K562 (cell line): ENCODE results near the gene EEF2K. TPM values are rescaled to one million over a fixed set of nuclear protein-coding genes. Genes with fewer than 3 reads are reported as not detected.
A peak's percentile ranks its signal among the peaks of the same experiment; 100 is the strongest.

Experiments used
- ELF4 ChIP-seq: fragments of 450-650 bp; formaldehyde crosslinking; IDR thresholded peaks from 2 replicates; pipeline ENCODE4 v1.4.0; 2022; ENCODE audit warnings: missing genetic modification characterization
- HDAC1 ChIP-seq, 2 experiments: fragments of 450-650 bp; IDR thresholded peaks; 2 replicates each; pipeline ENCODE4 v1.6.1; 2016 to 2017; ENCODE audit warnings: inconsistent platforms in 1 of 2, mild to moderate bottlenecking in 1 of 2, moderate library complexity in 1 of 2
- HDAC2 ChIP-seq: fragments of 450-650 bp; IDR thresholded peaks from 2 replicates; pipeline ENCODE4 v1.6.1; 2016; ENCODE audit warnings: mild to moderate bottlenecking
- HDAC8 ChIP-seq: fragments of 450-650 bp; IDR thresholded peaks from 2 replicates; pipeline ENCODE4 v1.6.1; 2016; ENCODE audit warnings: mild to moderate bottlenecking, missing genetic modification characterization, moderate library complexity, missing compliant biosample characterization
- JUNB ChIP-seq: fragments of 450-650 bp; formaldehyde crosslinking; conservative IDR thresholded peaks from 2 replicates; pipeline ENCODE4 v1.4.0; 2020; ENCODE audit warnings: mild to moderate bottlenecking
- MAZ ChIP-seq, 2 experiments: fragments of 450-650 bp in 1 of 2; sonication (generic) in 1 of 2; formaldehyde crosslinking; IDR thresholded peaks in 1 of 2; conservative IDR thresholded peaks in 1 of 2; 2 replicates each; pipeline versions ENCODE4 v1.4.0 to v1.5.0; 2020; ENCODE audit warnings: mild to moderate bottlenecking in 1 of 2, missing genetic modification reagents in 1 of 2
- MTA1 ChIP-seq: fragments of 450-650 bp; IDR thresholded peaks from 2 replicates; pipeline ENCODE4 v1.6.1; 2017; ENCODE audit warnings: borderline replicate concordance
- MTA2 ChIP-seq: fragments of 450-650 bp; IDR thresholded peaks from 2 replicates; pipeline ENCODE4 v1.6.1; 2016; ENCODE audit warnings: low read depth
- NRF1 ChIP-seq, 2 experiments: fragments of 450-650 bp; IDR thresholded peaks in 1 of 2; conservative IDR thresholded peaks in 1 of 2; 2 replicates each; pipeline ENCODE4 v1.6.1; 2014; ENCODE audit warnings: mild to moderate bottlenecking in 2 of 2
- PHB ChIP-seq: fragments of 250-450 bp; sonication (Bioruptor Pico); IDR thresholded peaks from 2 replicates; pipeline ENCODE4 v1.5.0; 2021
- RCOR1 ChIP-seq, 2 experiments: IDR thresholded peaks; 2 replicates each; pipeline ENCODE4 v1.6.1; 2012; ENCODE audit warnings: low read depth in 2 of 2, low read length in 2 of 2, borderline replicate concordance in 1 of 2, improper control_type of control experiment in 1 of 2
- SAFB ChIP-seq: fragments of 200-400 bp; formaldehyde crosslinking; IDR thresholded peaks from 2 replicates; pipeline ENCODE4 v1.6.1; 2017; ENCODE audit warnings: low read depth, low read length, borderline replicate concordance
- SIX5 ChIP-seq, 2 experiments: IDR thresholded peaks; 2 replicates each; pipeline ENCODE4 v1.6.1; 2011; ENCODE audit warnings: low read length in 2 of 2, borderline replicate concordance in 1 of 2, low read depth in 1 of 2, mild to moderate bottlenecking in 1 of 2, moderate library complexity in 1 of 2; ENCODE audit not compliant: insufficient read depth in 1 of 2
- SRSF1 ChIP-seq: fragments of 200-400 bp; formaldehyde crosslinking; IDR thresholded peaks from 2 replicates; pipeline ENCODE4 v1.6.1; 2017; ENCODE audit warnings: mild to moderate bottlenecking, low read depth, low read length, moderate library complexity
- TBL1XR1 ChIP-seq, 2 experiments: IDR thresholded peaks; 2 replicates each; pipeline ENCODE4 v1.6.1; 2012; ENCODE audit warnings: improper control_type of control experiment in 2 of 2, low read length in 2 of 2, mild to moderate bottlenecking in 1 of 2
- ZNF3 ChIP-seq: fragments of 250-450 bp; sonication (Bioruptor Pico); IDR thresholded peaks from 2 replicates; pipeline ENCODE4 v1.5.0; 2021; ENCODE audit warnings: mild to moderate bottlenecking, moderate library complexity
- ZNF584 ChIP-seq: fragments of 200-800 bp; sonication (Bioruptor generic); IDR thresholded peaks from 2 replicates; pipeline ENCODE4 v1.6.1; 2016; ENCODE audit warnings: low read depth, mild to moderate bottlenecking, missing genetic modification characterization, missing compliant biosample characterization
- polyA plus RNA-seq, 8 experiments: library from polyadenylated mRNA; depleted of rRNA in 4 of 8; stranded (reverse) in 5 of 8; unstranded in 3 of 8; fragments of >200 nt; fragmentation: Nextera tagmentation in 2 of 8; fragmentation: Illumina TruSeq in 1 of 8; extraction: Ambion mirVana in 2 of 8; extraction: Trizol in 1 of 8; gene quantifications; 2 replicates each; pipeline versions ENCODE4 v1.2.1 to v1.2.3, GENCODE V29; 2011 to 2014; ENCODE audit warnings: inconsistent platforms in 1 of 8, missing spikeins in 1 of 8
- total RNA-seq, 7 experiments: library from RNA; depleted of rRNA in 6 of 7; stranded (reverse); fragments of >200 nt in 6 of 7; fragmentation: Illumina TruSeq in 2 of 7; extraction: Trizol in 2 of 7; gene quantifications; 2 replicates each; pipeline versions ENCODE4 v1.2.1 to v1.2.3, GENCODE V29; 2011 to 2021; ENCODE audit warnings: low replicate concordance in 1 of 7
- TF ChIP-seq, protein P1 (sequence below): fragments of 200-800 bp; sonication (Bioruptor generic); IDR thresholded peaks from 2 replicates; pipeline ENCODE4 v1.6.1; 2016; ENCODE audit warnings: missing genetic modification characterization, missing compliant biosample characterization
- TF ChIP-seq, protein P2 (sequence below): fragments of 200-800 bp; sonication (Bioruptor generic); IDR thresholded peaks from 2 replicates; pipeline ENCODE4 v1.6.1; 2017; ENCODE audit warnings: missing genetic modification characterization, missing compliant biosample characterization
- TF ChIP-seq, protein P3 (sequence below): sonication (generic); formaldehyde crosslinking; IDR thresholded peaks from 2 replicates; pipeline ENCODE4 v1.8.1; 2023; ENCODE audit warnings: mild to moderate bottlenecking, missing genetic modification reagents, moderate library complexity

EEF2K gene
- total and polyA plus RNA-seq, 9 of the 15 experiments (the other 6 are each of a cell fraction or from before 2014, with no cell fraction given): 3.0 to 35.2 (median 12.2) TPM

DNA sequence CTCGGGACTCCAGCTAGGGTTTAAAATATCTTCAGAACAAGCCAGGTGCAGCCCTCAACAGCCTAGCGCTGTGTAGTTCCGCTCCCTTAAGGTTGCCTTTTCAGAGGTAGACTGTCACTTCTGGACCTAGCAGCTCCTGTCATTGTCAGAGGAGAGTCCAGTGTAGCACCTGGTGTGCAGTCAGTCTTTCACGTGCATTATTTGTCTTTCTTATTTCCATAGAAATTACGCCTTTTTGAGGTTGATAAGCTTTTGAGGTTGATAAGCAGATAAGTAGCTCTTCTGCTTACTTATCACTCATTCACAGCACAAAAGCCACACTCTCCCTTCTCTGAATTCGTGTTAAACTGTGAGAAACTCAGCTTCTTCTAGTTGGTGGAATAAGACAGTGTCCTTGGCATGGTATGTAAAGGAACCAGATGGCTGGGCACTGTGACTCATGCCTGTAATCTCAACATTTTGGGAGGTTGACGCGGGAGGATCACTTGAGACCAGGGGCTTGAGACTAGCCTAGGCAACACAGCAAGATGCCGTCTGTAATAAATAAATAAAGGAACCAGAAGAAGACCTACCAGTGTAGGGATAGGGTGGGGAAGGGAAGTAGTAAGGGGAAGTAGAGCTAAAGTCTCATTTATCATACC, 10.2 kb downstream of the EEF2K start (continued):
- TF ChIP-seq, protein P1, sequence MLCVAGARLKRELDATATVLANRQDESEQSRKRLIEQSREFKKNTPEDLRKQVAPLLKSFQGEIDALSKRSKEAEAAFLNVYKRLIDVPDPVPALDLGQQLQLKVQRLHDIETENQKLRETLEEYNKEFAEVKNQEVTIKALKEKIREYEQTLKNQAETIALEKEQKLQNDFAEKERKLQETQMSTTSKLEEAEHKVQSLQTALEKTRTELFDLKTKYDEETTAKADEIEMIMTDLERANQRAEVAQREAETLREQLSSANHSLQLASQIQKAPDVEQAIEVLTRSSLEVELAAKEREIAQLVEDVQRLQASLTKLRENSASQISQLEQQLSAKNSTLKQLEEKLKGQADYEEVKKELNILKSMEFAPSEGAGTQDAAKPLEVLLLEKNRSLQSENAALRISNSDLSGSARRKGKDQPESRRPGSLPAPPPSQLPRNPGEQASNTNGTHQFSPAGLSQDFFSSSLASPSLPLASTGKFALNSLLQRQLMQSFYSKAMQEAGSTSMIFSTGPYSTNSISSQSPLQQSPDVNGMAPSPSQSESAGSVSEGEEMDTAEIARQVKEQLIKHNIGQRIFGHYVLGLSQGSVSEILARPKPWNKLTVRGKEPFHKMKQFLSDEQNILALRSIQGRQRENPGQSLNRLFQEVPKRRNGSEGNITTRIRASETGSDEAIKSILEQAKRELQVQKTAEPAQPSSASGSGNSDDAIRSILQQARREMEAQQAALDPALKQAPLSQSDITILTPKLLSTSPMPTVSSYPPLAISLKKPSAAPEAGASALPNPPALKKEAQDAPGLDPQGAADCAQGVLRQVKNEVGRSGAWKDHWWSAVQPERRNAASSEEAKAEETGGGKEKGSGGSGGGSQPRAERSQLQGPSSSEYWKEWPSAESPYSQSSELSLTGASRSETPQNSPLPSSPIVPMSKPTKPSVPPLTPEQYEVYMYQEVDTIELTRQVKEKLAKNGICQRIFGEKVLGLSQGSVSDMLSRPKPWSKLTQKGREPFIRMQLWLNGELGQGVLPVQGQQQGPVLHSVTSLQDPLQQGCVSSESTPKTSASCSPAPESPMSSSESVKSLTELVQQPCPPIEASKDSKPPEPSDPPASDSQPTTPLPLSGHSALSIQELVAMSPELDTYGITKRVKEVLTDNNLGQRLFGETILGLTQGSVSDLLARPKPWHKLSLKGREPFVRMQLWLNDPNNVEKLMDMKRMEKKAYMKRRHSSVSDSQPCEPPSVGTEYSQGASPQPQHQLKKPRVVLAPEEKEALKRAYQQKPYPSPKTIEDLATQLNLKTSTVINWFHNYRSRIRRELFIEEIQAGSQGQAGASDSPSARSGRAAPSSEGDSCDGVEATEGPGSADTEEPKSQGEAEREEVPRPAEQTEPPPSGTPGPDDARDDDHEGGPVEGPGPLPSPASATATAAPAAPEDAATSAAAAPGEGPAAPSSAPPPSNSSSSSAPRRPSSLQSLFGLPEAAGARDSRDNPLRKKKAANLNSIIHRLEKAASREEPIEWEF (CRISPR knock-in tag): no peak
- peak in 1 of 2 experiments; percentile 77; a peak in 3 of 4 replicates for TF ChIP-seq RCOR1 (IDR thresholded peaks at IDR 0.05; ENCODE audit: borderline replicate concordance in 1 of 2, low read depth in 2 of 2, low read length in 2 of 2)
- TF ChIP-seq SIX5 (IDR thresholded peaks at IDR 0.05; ENCODE audit: borderline replicate concordance in 1 of 2, insufficient read depth in 1 of 2, low read depth in 1 of 2, low read length in 2 of 2): no peak
- TF ChIP-seq PHB (CRISPR knock-in tag): no peak
- TF ChIP-seq HDAC8 (tag): no peak
- TF ChIP-seq SRSF1: no peak
- TF ChIP-seq ZNF3: no peak
- TF ChIP-seq TBL1XR1 (IDR thresholded peaks at IDR 0.05; ENCODE audit: low read length in 2 of 2): peak in 1 of 2 experiments; percentile 51; a peak in 1 of 4 replicates
- TF ChIP-seq MTA2: peak; percentile 82
- TF ChIP-seq MTA1: peak; percentile 48; the same call in 1 of the 2 replicates
- TF ChIP-seq HDAC2: peak; percentile 39; the same call in 1 of the 2 replicates
- 0 out of 2 replicates have a peak, but pooled peaks have one; percentile 24 for TF ChIP-seq ELF4 (CRISPR knock-in tag)
- TF ChIP-seq MAZ (CRISPR knock-in tag; conservative IDR thresholded peaks at IDR 0.05 in 1 of 2, IDR thresholded peaks at IDR 0.05 in 1 of 2): 0 out of 4 replicates have a peak, but pooled peaks of 1 of the 2 experiments have one; percentile 33
- TF ChIP-seq ZNF584 (CRISPR knock-in tag): no peak
- TF ChIP-seq SAFB: no peak
- TF ChIP-seq, protein P2, sequence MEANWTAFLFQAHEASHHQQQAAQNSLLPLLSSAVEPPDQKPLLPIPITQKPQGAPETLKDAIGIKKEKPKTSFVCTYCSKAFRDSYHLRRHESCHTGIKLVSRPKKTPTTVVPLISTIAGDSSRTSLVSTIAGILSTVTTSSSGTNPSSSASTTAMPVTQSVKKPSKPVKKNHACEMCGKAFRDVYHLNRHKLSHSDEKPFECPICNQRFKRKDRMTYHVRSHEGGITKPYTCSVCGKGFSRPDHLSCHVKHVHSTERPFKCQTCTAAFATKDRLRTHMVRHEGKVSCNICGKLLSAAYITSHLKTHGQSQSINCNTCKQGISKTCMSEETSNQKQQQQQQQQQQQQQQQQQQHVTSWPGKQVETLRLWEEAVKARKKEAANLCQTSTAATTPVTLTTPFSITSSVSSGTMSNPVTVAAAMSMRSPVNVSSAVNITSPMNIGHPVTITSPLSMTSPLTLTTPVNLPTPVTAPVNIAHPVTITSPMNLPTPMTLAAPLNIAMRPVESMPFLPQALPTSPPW (CRISPR knock-in tag): peak; percentile 47; the same call in 1 of the 2 replicates
- TF ChIP-seq, protein P3, sequence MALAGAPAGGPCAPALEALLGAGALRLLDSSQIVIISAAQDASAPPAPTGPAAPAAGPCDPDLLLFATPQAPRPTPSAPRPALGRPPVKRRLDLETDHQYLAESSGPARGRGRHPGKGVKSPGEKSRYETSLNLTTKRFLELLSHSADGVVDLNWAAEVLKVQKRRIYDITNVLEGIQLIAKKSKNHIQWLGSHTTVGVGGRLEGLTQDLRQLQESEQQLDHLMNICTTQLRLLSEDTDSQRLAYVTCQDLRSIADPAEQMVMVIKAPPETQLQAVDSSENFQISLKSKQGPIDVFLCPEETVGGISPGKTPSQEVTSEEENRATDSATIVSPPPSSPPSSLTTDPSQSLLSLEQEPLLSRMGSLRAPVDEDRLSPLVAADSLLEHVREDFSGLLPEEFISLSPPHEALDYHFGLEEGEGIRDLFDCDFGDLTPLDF (CRISPR knock-in tag): 0 out of 2 replicates have a peak, but pooled peaks have one; percentile 12
- TF ChIP-seq JUNB (CRISPR knock-in tag): peak; percentile 55; the same call in 1 of the 2 replicates
- peak; percentile 36 to 52; a peak in 2 of 4 replicates for TF ChIP-seq HDAC1 (IDR thresholded peaks at IDR 0.05)
- 0 out of 4 replicates have a peak, but pooled peaks of 1 of the 2 experiments have one; percentile 20 for TF ChIP-seq NRF1 (conservative IDR thresholded peaks at IDR 0.05 in 1 of 2, IDR thresholded peaks at IDR 0.05 in 1 of 2)
